Measurements from ENCODE around the gene C2orf78.
A peak's percentile ranks its signal among the peaks of the same experiment; 100 is the strongest.
"Not testable (repeated sequence)": the region's sequence is repeated elsewhere in the genome, so short reads cannot be mapped to it uniquely, and the experiment has no call there.

C2orf78 gene

GRCh38 chr2:73783883-73784282 lies at the start of gene C2orf78:
Gene C2orf78 (plus strand): TSS chr2:73784183. CDS start chr2:73784310, 127 bp downstream.
- DNase-seq: not testable (repeated sequence)

GRCh38 chr2:73736378-73736777 lies 47.6 kb upstream of the C2orf78 start:
- no peak for DNase-seq

GRCh38 chr2:73736855-73737779 lies 46.9 kb upstream of the C2orf78 start, which contains the start of gene TPRKB:
Gene TPRKB (minus strand): TSS chr2:73737345. CDS start chr2:73734569, 2,776 bp downstream.
- peak; percentile 93 to 96 for DNase-seq

- DNase-seq: no peak
These were observed 44.9 kb upstream of the C2orf78 start for GRCh38 chr2:73739101-73739500.

GRCh38 chr2:73740767-73741166 lies 43.2 kb upstream of the C2orf78 start:
- no peak for DNase-seq

- no peak for DNase-seq
These were observed 37.7 kb upstream of the C2orf78 start for GRCh38 chr2:73746015-73746876.

- DNase-seq: no peak
These were observed 37.1 kb upstream of the C2orf78 start for GRCh38 chr2:73746877-73747208.

- no peak for DNase-seq
These were observed 34.7 kb upstream of the C2orf78 start for GRCh38 chr2:73749314-73749713.

GRCh38 chr2:73754332-73754731 lies 29.7 kb upstream of the C2orf78 start:
- DNase-seq: not testable (repeated sequence)

- no peak for DNase-seq
These were observed 24.7 kb upstream of the C2orf78 start for GRCh38 chr2:73759285-73759764.

GRCh38 chr2:73759904-73760303 lies 24.1 kb upstream of the C2orf78 start:
- no peak for DNase-seq

GRCh38 chr2:73762571-73762970 lies 21.4 kb upstream of the C2orf78 start:
- DNase-seq: no peak

- DNase-seq: no peak
These were observed 19.0 kb upstream of the C2orf78 start for GRCh38 chr2:73764945-73765344.

GRCh38 chr2:73766349-73766748 lies 17.6 kb upstream of the C2orf78 start:
- no peak for DNase-seq

- no peak for DNase-seq
These were observed 17.0 kb upstream of the C2orf78 start for GRCh38 chr2:73766994-73767393.

- no peak for DNase-seq
These were observed 13.3 kb upstream of the C2orf78 start for GRCh38 chr2:73770725-73771124.

- DNase-seq: no peak
These were observed 11.2 kb upstream of the C2orf78 start for GRCh38 chr2:73772819-73773218.

- no peak for DNase-seq
These were observed 7.6 kb upstream of the C2orf78 start for GRCh38 chr2:73776381-73776780.

- no peak for DNase-seq
These were observed 7.0 kb upstream of the C2orf78 start for GRCh38 chr2:73776869-73777519.

GRCh38 chr2:73778867-73779466 lies 5.0 kb upstream of the C2orf78 start:
- DNase-seq: not testable (repeated sequence)

- peak; percentile 88 to 94 for DNase-seq
These were observed 4.3 kb upstream of the C2orf78 start, which contains the start of gene DUSP11 for GRCh38 chr2:73779467-73780236. Gene DUSP11 (minus strand): TSS chr2:73780103. CDS start chr2:73779974, 129 bp downstream.

- DNase-seq: no peak
These were observed 3.8 kb upstream of the C2orf78 start for GRCh38 chr2:73780237-73780582.
